ENCODE results near the gene MYOM3.

- no peak for TF ChIP-seq CTCF (conservative IDR thresholded peaks at IDR 0.05)
- TF ChIP-seq ZFX (IDR thresholded peaks at IDR 0.05), result no peak
Measured at GRCh38 chr1:24090736-24091135, 21.2 kb downstream of the MYOM3 start.
